CD14-positive monocyte (primary cell): Measurements from ENCODE around the gene CHST14. TPM values are rescaled to one million over a fixed set of nuclear protein-coding genes. Genes with fewer than 3 reads are reported as not detected.

Source experiments
- DNase-seq, 3 donors: peaks; one replicate each; pipeline ENCODE4 v3.0.0-alpha.2; 2011 to 2022
- H2AFZ ChIP-seq: 2 replicates; pipeline ENCODE4 v1.6.0; 2012; ENCODE audit warnings: mild to moderate bottlenecking, low read depth, low read length, inconsistent platforms; ENCODE audit not compliant: insufficient read depth, poor library complexity, severe bottlenecking
- H3K27ac ChIP-seq, 2 donors: 1 replicate in 1 of 2; 2 replicates in 1 of 2; pipeline ENCODE4 v1.5.1; 2012 to 2013; ENCODE audit warnings: low read length in 2 of 2, control low read depth in 1 of 2, inconsistent platforms in 1 of 2, low read depth in 1 of 2, mild to moderate bottlenecking in 1 of 2
- H3K27me3 ChIP-seq, 2 donors: one replicate each; pipeline versions ENCODE4 v1.6.0 to v1.6.1; 2011 to 2013; ENCODE audit warnings: low read length in 2 of 2; ENCODE audit not compliant: control insufficient read depth in 2 of 2, insufficient read depth in 2 of 2
- H3K36me3 ChIP-seq, 2 donors: replicated peaks in 1 of 2; 1 replicate in 1 of 2; 2 replicates in 1 of 2; pipeline versions ENCODE4 v1.5.1 to v1.6.1; 2012 to 2013; ENCODE audit warnings: low read length in 2 of 2, control low read depth in 1 of 2, inconsistent platforms in 1 of 2, mild to moderate bottlenecking in 1 of 2; ENCODE audit not compliant: insufficient read depth in 2 of 2, control insufficient read depth in 1 of 2
- H3K4me1 ChIP-seq, 2 donors: 1 replicate in 1 of 2; 2 replicates in 1 of 2; pipeline versions ENCODE4 v1.5.1 to v1.6.1; 2012 to 2013; ENCODE audit warnings: low read length in 2 of 2, control low read depth in 1 of 2, inconsistent platforms in 1 of 2, mild to moderate bottlenecking in 1 of 2, moderate library complexity in 1 of 2; ENCODE audit not compliant: insufficient read depth in 2 of 2, control insufficient read depth in 1 of 2
- H3K4me2 ChIP-seq: replicated peaks from 2 replicates; pipeline ENCODE3; 2012; ENCODE audit warnings: low read length, moderate library complexity, mild to moderate bottlenecking; ENCODE audit not compliant: poor library complexity, severe bottlenecking; ENCODE audit errors: extremely low read depth
- H3K4me3 ChIP-seq, 3 experiments: fragments of 200-600 bp in 1 of 3; sonication (generic) in 1 of 3; replicated peaks in 1 of 3; 1 replicate in 2 of 3; 2 replicates in 1 of 3; pipeline ENCODE4 v1.5.1; 2011 to 2013; ENCODE audit warnings: low read length in 3 of 3, mild to moderate bottlenecking in 3 of 3, control low read depth in 2 of 3, low read depth in 2 of 3, inconsistent platforms in 1 of 3, moderate library complexity in 1 of 3
- H3K79me2 ChIP-seq: 2 replicates; pipeline ENCODE4 v1.6.0; 2012; ENCODE audit warnings: mild to moderate bottlenecking, control low read depth, inconsistent platforms, low read length, moderate library complexity; ENCODE audit not compliant: insufficient read depth
- H3K9ac ChIP-seq: 2 replicates; pipeline ENCODE4 v1.6.0; 2017; ENCODE audit warnings: low read length, mild to moderate bottlenecking; ENCODE audit not compliant: insufficient read depth, poor library complexity, severe bottlenecking
- H3K9me3 ChIP-seq, 2 donors: replicated peaks in 1 of 2; 1 replicate in 1 of 2; 2 replicates in 1 of 2; pipeline versions ENCODE4 v1.5.1 to v1.6.1; 2012 to 2013; ENCODE audit warnings: low read length in 2 of 2, control low read depth in 1 of 2; ENCODE audit not compliant: control insufficient read depth in 1 of 2, insufficient read depth in 1 of 2
- H4K20me1 ChIP-seq: 2 replicates; pipeline ENCODE4 v1.6.0; 2012; ENCODE audit warnings: mild to moderate bottlenecking, low read length, control low read depth, moderate library complexity; ENCODE audit not compliant: insufficient read depth
- H3K27ac Mint-ChIP-seq, 7 donors: one replicate each; pipeline ENCODE4 v1.8.0; 2020; ENCODE audit warnings: mild to moderate bottlenecking in 7 of 7, mixed read lengths in 7 of 7, moderate library complexity in 6 of 7, inconsistent platforms in 2 of 7
- H3K27me3 Mint-ChIP-seq, 3 donors: one replicate each; pipeline ENCODE4 v1.8.0; 2021 to 2022; ENCODE audit warnings: low read depth in 3 of 3, mild to moderate bottlenecking in 3 of 3, mixed read lengths in 3 of 3, moderate library complexity in 3 of 3, inconsistent platforms in 1 of 3
- H3K36me3 Mint-ChIP-seq, 2 donors: one replicate each; pipeline ENCODE4 v1.8.0; 2020; ENCODE audit warnings: mixed read lengths in 2 of 2, inconsistent platforms in 1 of 2, mild to moderate bottlenecking in 1 of 2
- H3K4me1 Mint-ChIP-seq: one replicate; pipeline ENCODE4 v1.8.0; 2020; ENCODE audit warnings: mild to moderate bottlenecking, mixed read lengths
- H3K4me3 Mint-ChIP-seq, 2 donors: one replicate each; pipeline ENCODE4 v1.8.0; 2020; ENCODE audit warnings: mild to moderate bottlenecking in 2 of 2, mixed read lengths in 2 of 2, moderate library complexity in 1 of 2
- H3K9me3 Mint-ChIP-seq, 7 donors: one replicate each; pipeline ENCODE4 v1.8.0; 2020 to 2022; ENCODE audit warnings: mixed read lengths in 7 of 7, mild to moderate bottlenecking in 6 of 7, moderate library complexity in 6 of 7, inconsistent platforms in 2 of 7
- CTCF ChIP-seq: fragments of 200-600 bp; IDR thresholded peaks from one replicate; pipeline ENCODE4 v1.8.0; 2022; ENCODE audit warnings: antibody characterized with exemption, mild to moderate bottlenecking
- WGBS: methylation state at CpG from one replicate; pipeline ENCODE4 v1.1.5; 2013; ENCODE audit warnings: missing lambda C conversion rate; ENCODE audit not compliant: insufficient coverage; 5-methylcytosine and 5-hydroxymethylcytosine counted together
- intact Hi-C, 2 donors: fragments of 100-400 bp; cut with micrococcal nuclease; formaldehyde crosslinking; loops; one replicate each; pipeline versions ENCODE4 v1.15.0 to v1.15.1; 2023
- polyA plus RNA-seq, 3 donors: library from polyadenylated mRNA; depleted of rRNA in 1 of 3; unstranded in 2 of 3; stranded (reverse) in 1 of 3; fragments of 300-500 nt in 2 of 3; fragments of >200 nt in 1 of 3; fragmentation: Illumina TruSeq in 2 of 3; gene quantifications; 1 replicate in 2 of 3; 2 replicates in 1 of 3; pipeline ENCODE4 v1.2.3, GENCODE V29; 2012 to 2021

The CHST14 gene
- polyA plus RNA-seq, 3 donors, result 0.85 to 5.2 (median 1.2) TPM

- H3K27ac ChIP-seq, result no peak overlapping the region
- no peaks in the 10 kb centered on the region for H3K79me2 ChIP-seq
- H3K9me3 Mint-ChIP-seq, result no peaks in the 10 kb centered on the region
- no peaks in the 10 kb centered on the region for H3K36me3 Mint-ChIP-seq
- WGBS, result 100% methylated on average over 1 of the region's 4 CpGs
- H3K27ac Mint-ChIP-seq, result no peak overlapping the region
- H3K9ac ChIP-seq, result no peak overlapping the region
- TF ChIP-seq CTCF, result no peak
- no peak overlapping the region for H3K4me3 Mint-ChIP-seq
- no peak overlapping the region for H2AFZ ChIP-seq
- no peaks in the 10 kb centered on the region for H3K4me1 Mint-ChIP-seq
- intact Hi-C loops, result no loop called here
- H3K27me3 ChIP-seq, result no peaks in the 10 kb centered on the region
- H3K9me3 ChIP-seq, result no peaks in the 10 kb centered on the region
- no peak overlapping the region for H3K4me2 ChIP-seq
- no peaks in the 10 kb centered on the region for H3K4me1 ChIP-seq
- no peak overlapping the region for H3K4me3 ChIP-seq
- H3K27me3 Mint-ChIP-seq, result peaks cover 12 to 20% (median 13%) of the 10 kb centered on the region in 3 donors
- no peaks in the 10 kb centered on the region for H4K20me1 ChIP-seq
- no peaks in the 10 kb centered on the region for H3K36me3 ChIP-seq
- no peak for DNase-seq
Observed at GRCh38 chr15:40500568-40501330, 30.0 kb downstream of the CHST14 start.

GRCh38 chr15:40501487-40501886 is 30.7 kb downstream of the CHST14 start:
- Histone ChIP-seq H3K79me2 (no peaks in the 10 kb centered on the region), H3K4me3 (no peak overlapping the region), H3K9me3 (no peaks in the 10 kb centered on the region), H4K20me1 (no peaks in the 10 kb centered on the region), H3K27me3 (no peaks in the 10 kb centered on the region), H3K36me3 (no peaks in the 10 kb centered on the region), H3K27ac (no peak overlapping the region), H3K9ac (no peak overlapping the region), H3K4me2 (no peak overlapping the region), H3K4me1 (no peaks in the 10 kb centered on the region), H2AFZ (no peak overlapping the region)
- H3K4me3 Mint-ChIP-seq, result no peak overlapping the region
- DNase-seq, result no peak
- WGBS, result no CpG with 5 or more reads among the region's 6 CpGs
- H3K27ac Mint-ChIP-seq, result peak overlapping the region in 1 of 7 donors; percentile 56
- H3K4me1 Mint-ChIP-seq, result no peaks in the 10 kb centered on the region
- H3K36me3 Mint-ChIP-seq, result no peaks in the 10 kb centered on the region
- H3K9me3 Mint-ChIP-seq, result no peaks in the 10 kb centered on the region
- intact Hi-C loops, result no loop called here
- peaks cover 13 to 20% (median 16%) of the 10 kb centered on the region in 3 donors for H3K27me3 Mint-ChIP-seq
- TF ChIP-seq CTCF, result no peak
